HEK293 (cell line): ENCODE results near the gene LRRFIP1.

ENCODE experiments used
- CTCF ChIA-PET: fragments of 350-600 bp; formaldehyde crosslinking; extraction: SDS; loops from one replicate; lab custom pipeline; 2021; ENCODE audit warnings: antibody characterized with exemption; lab: Yijun Ruan, JAX
- POLR2A ChIA-PET: fragments of 300-600 bp; formaldehyde crosslinking; extraction: SDS; loops from one replicate; lab custom pipeline; 2020; ENCODE audit warnings: antibody characterized with exemption, inconsistent platforms; lab: Yijun Ruan, JAX
- H3K27ac ChIP-seq: fragments of 200-500 bp; sonication (Bioruptor generic); 2 replicates; pipeline ENCODE4 v1.5.1; 2014; ENCODE audit warnings: low read depth, low read length, control low read depth, inconsistent platforms; ENCODE audit errors: extremely low read depth
- H3K36me3 ChIP-seq, 2 experiments: fragments of 200-500 bp in 1 of 2; sonication (Bioruptor generic) in 1 of 2; 1 replicate in 1 of 2; 2 replicates in 1 of 2; pipeline ENCODE4 v1.5.1; 2014 to 2017; ENCODE audit warnings: inconsistent platforms in 2 of 2, low read length in 2 of 2; ENCODE audit not compliant: control insufficient read depth in 2 of 2, insufficient read depth in 1 of 2
- H3K4me1 ChIP-seq: fragments of 200-500 bp; sonication (Bioruptor generic); 2 replicates; pipeline ENCODE4 v1.5.1; 2014; ENCODE audit warnings: mild to moderate bottlenecking, low read length, inconsistent platforms; ENCODE audit not compliant: control insufficient read depth, insufficient read depth
- H3K4me3 ChIP-seq: 2 replicates; pipeline ENCODE4 v1.5.1; 2011; ENCODE audit warnings: low read depth, mild to moderate bottlenecking, control low read depth, low read length, moderate library complexity
- H3K9me3 ChIP-seq: fragments of 200-500 bp; sonication (Bioruptor generic); 2 replicates; pipeline ENCODE4 v1.5.1; 2014; ENCODE audit warnings: low read depth, low read length, inconsistent platforms; ENCODE audit not compliant: control insufficient read depth, insufficient read depth
- MEIS1 ChIP-seq: sonication (generic); formaldehyde crosslinking; IDR thresholded peaks from 2 replicates; pipeline ENCODE4 v1.8.1; 2022; ENCODE audit warnings: missing genetic modification reagents, mild to moderate bottlenecking, borderline replicate concordance
- PATZ1 ChIP-seq: fragments of 450-650 bp; formaldehyde crosslinking; IDR thresholded peaks from 2 replicates; pipeline ENCODE4 v1.5.1; 2016; ENCODE audit warnings: missing biosample characterization, missing genetic modification characterization
- PRDM2 ChIP-seq: fragments of 450-650 bp; formaldehyde crosslinking; IDR thresholded peaks from 2 replicates; pipeline ENCODE4 v1.5.1; 2016; ENCODE audit warnings: missing biosample characterization, missing genetic modification characterization, borderline replicate concordance
- REST ChIP-seq: fragments of 450-650 bp; formaldehyde crosslinking; IDR thresholded peaks from 2 replicates; pipeline ENCODE4 v1.5.1; 2016; ENCODE audit warnings: missing biosample characterization, missing genetic modification characterization
- TCF7L2 ChIP-seq: IDR thresholded peaks from 2 replicates; pipeline ENCODE4 v1.6.1; 2011; ENCODE audit warnings: low read depth, mild to moderate bottlenecking, inconsistent platforms, low read length, moderate library complexity, borderline replicate concordance
- YY2 ChIP-seq: fragments of 450-650 bp; formaldehyde crosslinking; IDR thresholded peaks from 2 replicates; pipeline ENCODE4 v1.5.1; 2016; ENCODE audit warnings: missing biosample characterization, missing genetic modification characterization
- ZNF114 ChIP-seq: fragments of 450-650 bp; formaldehyde crosslinking; IDR thresholded peaks from 2 replicates; pipeline ENCODE4 v1.5.0; 2017; ENCODE audit warnings: missing biosample characterization, missing genetic modification characterization
- ZNF121 ChIP-seq: fragments of 450-650 bp; formaldehyde crosslinking; IDR thresholded peaks from 2 replicates; pipeline ENCODE4 v1.5.1; 2016; ENCODE audit warnings: missing biosample characterization, missing genetic modification characterization
- ZNF155 ChIP-seq: fragments of 450-650 bp; formaldehyde crosslinking; IDR thresholded peaks from 2 replicates; pipeline ENCODE4 v1.5.1; 2016; ENCODE audit warnings: missing biosample characterization, missing genetic modification characterization
- ZNF280C ChIP-seq: fragments of 450-650 bp; formaldehyde crosslinking; IDR thresholded peaks from 2 replicates; pipeline ENCODE4 v1.5.1; 2016; ENCODE audit warnings: missing biosample characterization, missing genetic modification characterization
- ZNF555 ChIP-seq: fragments of 450-650 bp; formaldehyde crosslinking; conservative IDR thresholded peaks from 2 replicates; pipeline ENCODE4 v1.5.1; 2017; ENCODE audit warnings: missing biosample characterization, mild to moderate bottlenecking, missing genetic modification characterization, inconsistent platforms
- ZNF791 ChIP-seq: fragments of 450-650 bp; formaldehyde crosslinking; IDR thresholded peaks from 2 replicates; pipeline ENCODE4 v1.5.1; 2016; ENCODE audit warnings: missing biosample characterization, missing genetic modification characterization
- ZXDB ChIP-seq: fragments of 450-650 bp; formaldehyde crosslinking; IDR thresholded peaks from 2 replicates; pipeline ENCODE4 v1.5.1; 2016; ENCODE audit warnings: missing biosample characterization, missing genetic modification characterization
- TF ChIP-seq, protein P1 (sequence below): fragments of 450-650 bp; formaldehyde crosslinking; IDR thresholded peaks from 2 replicates; pipeline ENCODE4 v1.5.1; 2016; ENCODE audit warnings: missing biosample characterization, missing genetic modification characterization
- TF ChIP-seq, protein P2 (sequence below): fragments of 450-650 bp; formaldehyde crosslinking; IDR thresholded peaks from 2 replicates; pipeline ENCODE4 v1.5.1; 2016; ENCODE audit warnings: missing biosample characterization, missing genetic modification characterization

The LRRFIP1 gene

GRCh38 chr2:237824085-237824484, 196.7 kb downstream of the LRRFIP1 start:
- Histone ChIP-seq H3K36me3 (no peaks in the 10 kb centered on the region), H3K4me3 (no peak overlapping the region), H3K9me3 (no peaks in the 10 kb centered on the region), H3K27ac (no peak overlapping the region), H3K4me1 (no peaks in the 10 kb centered on the region)
- POLR2A ChIA-PET: no interaction called here
- TF ChIP-seq ZNF280C: no peak
- TF ChIP-seq PRDM2 (tag by site-specific recombination): no peak
- TF ChIP-seq, protein P1, sequence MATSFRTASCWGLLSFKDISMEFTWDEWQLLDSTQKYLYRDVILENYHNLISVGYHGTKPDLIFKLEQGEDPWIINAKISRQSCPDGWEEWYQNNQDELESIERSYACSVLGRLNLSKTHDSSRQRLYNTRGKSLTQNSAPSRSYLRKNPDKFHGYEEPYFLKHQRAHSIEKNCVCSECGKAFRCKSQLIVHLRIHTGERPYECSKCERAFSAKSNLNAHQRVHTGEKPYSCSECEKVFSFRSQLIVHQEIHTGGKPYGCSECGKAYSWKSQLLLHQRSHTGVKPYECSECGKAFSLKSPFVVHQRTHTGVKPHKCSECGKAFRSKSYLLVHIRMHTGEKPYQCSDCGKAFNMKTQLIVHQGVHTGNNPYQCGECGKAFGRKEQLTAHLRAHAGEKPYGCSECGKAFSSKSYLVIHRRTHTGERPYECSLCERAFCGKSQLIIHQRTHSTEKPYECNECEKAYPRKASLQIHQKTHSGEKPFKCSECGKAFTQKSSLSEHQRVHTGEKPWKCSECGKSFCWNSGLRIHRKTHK (tag by site-specific recombination): no peak
- TF ChIP-seq ZNF155: no peak
- no peak for TF ChIP-seq YY2 (tag by site-specific recombination)
- TF ChIP-seq, protein P2, sequence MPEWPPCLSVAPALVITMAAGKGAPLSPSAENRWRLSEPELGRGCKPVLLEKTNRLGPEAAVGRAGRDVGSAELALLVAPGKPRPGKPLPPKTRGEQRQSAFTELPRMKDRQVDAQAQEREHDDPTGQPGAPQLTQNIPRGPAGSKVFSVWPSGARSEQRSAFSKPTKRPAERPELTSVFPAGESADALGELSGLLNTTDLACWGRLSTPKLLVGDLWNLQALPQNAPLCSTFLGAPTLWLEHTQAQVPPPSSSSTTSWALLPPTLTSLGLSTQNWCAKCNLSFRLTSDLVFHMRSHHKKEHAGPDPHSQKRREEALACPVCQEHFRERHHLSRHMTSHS (tag by site-specific recombination): no peak
- no peak for TF ChIP-seq ZNF555
- no peak for TF ChIP-seq PATZ1 (tag by site-specific recombination)
- TF ChIP-seq ZNF114: no peak
- no peak for TF ChIP-seq TCF7L2
- no peak for TF ChIP-seq ZNF791 (tag by site-specific recombination)
- TF ChIP-seq, all 188 proteins: peak for 0
- CTCF ChIA-PET: interaction anchor here (1.4 kb wide), 1 partner anchor 10 kb away, joined by 5 read pairs; no protein-coding TSS in a partner anchor

DNA sequence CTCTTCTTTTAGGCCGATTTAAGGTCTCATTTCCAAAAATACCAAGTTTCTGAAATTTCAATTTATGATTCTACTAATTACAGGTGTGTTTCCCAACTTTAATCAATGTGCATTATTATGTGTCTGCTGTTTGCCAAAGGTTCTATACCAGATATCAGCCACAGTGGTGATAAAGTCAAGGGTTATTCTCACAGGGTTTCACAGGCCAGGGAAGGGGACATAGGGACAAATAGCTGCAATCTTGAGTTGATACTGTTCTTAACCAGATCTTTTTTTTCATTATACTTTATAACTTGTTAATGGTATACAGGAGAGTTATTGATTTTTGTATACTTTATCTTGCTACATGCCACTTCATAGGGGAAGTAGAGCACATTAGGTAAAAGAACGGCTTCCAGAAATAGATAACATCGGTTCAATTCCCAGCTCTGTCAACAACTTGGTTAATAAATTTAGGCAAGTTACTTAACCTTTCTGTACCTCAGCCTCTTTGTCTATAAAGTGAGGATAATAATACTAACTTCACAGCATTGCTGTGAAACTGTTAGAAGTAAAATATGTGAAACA, 200.1 kb downstream of the LRRFIP1 start:
- Histone ChIP-seq H3K36me3 (no peaks in the 10 kb centered on the region), H3K4me1 (no peaks in the 10 kb centered on the region), H3K9me3 (no peaks in the 10 kb centered on the region), H3K27ac (no peak overlapping the region), H3K4me3 (no peak overlapping the region)
- ChIA-PET POLR2A (no interaction called here), CTCF (interaction anchor here (2.1 kb wide), 1 partner anchor 315 kb away, joined by 9 read pairs; no protein-coding TSS in a partner anchor)
- TF ChIP-seq REST (tag by site-specific recombination) (no peak), ZNF121 (tag by site-specific recombination) (no peak), ZXDB (tag by site-specific recombination) (no peak), MEIS1 (CRISPR knock-in tag) (no peak)
